G401 (cell line): ENCODE data around the gene CEACAM3. TPM values are rescaled to one million over a fixed set of nuclear protein-coding genes. Genes with fewer than 3 reads are reported as not detected.
"Not testable (repeated sequence)": the region's sequence is repeated elsewhere in the genome, so short reads cannot be mapped to it uniquely, and the experiment has no call there.

Source experiments
- DNase-seq: peaks from one replicate; pipeline ENCODE4 v3.0.0-alpha.2; 2015; ENCODE audit warnings: low spot score
- in situ Hi-C: cut with HindIII; loops from 2 replicates; pipeline ENCODE4 v1.10.0; 2016; ENCODE audit warnings: low sequenced_read_pairs, mixed read lengths
- total RNA-seq: library from RNA; depleted of rRNA; stranded (reverse); fragments of >200 nt; shearing (Covaris generic); gene quantifications from 2 replicates; pipeline ENCODE4 v1.2.3, GENCODE V29; 2014

The CEACAM3 gene
- total RNA-seq, 1 experiment from 2014 or later = not detected

DNA sequence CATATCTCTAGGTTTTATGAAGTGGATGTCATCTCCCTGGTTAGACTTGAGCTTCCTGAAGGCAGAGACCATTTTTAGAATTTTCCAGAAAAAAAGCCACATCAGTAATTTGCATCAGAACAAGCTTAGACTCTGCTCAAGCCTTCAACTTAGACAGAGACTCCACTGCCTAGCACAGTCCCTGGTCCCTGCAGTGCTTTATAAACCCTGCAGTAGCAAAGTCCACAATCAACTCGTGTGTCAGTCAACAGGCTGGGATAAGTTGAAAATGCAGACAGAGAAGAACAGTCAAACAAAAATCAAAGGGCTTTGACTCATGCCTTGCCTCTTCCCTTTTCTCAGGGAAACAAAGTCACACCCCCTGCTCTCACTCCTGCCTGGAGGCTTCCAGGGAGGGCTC is 7.9 kb upstream of the CEACAM3 start:
- in situ Hi-C loops, DNase-seq: not testable (repeated sequence)

DNA sequence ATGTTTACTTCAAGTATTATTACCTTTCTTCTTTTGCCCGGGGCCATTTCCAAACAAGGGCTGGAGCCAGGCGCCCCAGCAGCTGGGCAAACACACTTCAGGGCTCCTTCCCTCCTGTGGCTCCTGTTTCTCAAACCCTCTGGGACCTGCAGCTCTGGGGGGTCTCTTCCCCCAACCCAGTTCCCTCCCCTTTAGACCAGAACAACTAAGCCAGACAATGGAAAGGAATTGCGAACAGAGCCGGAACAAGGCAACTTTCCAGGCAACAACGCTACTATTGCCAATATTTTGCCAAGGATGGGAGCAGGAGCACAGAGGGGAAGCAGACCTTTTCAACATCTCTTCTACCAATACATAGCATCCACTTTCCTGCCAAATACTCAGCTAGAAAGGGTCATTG is 7.3 kb upstream of the CEACAM3 start:
- DNase-seq, in situ Hi-C loops: not testable (repeated sequence)

DNA sequence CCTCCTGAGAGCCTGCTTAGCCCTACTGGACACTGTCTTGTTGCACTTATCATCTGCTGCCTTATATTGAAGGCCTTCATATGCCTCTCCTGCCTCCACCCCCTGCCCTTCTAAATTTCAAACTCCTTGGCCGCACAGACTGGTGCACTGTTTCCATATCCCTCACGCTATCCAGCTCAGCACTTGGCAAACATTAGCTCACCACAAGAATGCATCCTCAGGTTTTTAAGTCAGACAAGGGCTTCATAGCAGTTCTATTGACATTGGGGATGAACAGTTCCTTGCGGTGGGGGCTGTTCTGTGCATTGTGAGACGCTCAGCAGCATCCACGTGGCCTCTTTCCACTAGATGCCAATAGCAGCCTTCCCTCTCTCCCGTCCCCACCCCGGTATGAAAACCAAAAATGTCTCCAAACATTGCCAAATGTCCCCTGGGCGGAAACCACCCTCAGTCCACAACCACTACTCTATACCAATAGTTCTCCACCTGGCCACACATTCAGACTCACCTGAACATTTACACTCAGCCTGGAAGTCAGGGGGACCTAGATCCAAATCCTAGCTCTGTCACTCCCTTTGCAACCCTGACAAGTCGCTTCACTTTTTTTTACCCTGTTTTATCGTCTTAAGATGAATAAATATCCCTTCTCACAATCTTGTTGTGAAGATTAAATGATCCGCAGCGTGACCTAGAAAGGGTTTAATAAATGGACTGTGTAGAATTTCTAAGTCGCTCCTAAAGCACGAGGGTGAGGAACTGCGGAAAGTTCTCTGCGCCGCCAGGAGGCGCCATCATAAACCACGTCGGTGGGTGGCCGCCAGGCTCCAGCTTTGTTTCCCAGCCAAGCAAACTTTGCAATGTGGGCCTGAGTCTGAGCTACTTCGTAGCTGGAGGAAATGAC is 3.6 kb upstream of the CEACAM3 start:
- in situ Hi-C loops = no loop called here
- peak; percentile 15 for DNase-seq

DNA sequence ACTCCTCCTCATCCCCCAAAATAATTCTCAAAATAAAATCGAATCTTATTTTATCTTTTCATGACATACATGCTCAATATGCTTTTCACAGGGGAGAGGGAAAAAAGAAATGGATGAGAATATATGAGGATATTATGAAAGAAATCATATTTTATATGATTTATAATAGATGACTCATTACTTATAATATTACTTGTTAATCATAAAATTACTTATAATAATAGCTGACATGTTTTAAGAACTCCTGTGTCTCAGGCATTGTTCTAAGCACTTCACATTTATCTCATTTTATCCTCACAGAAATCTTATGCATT is 3.0 kb upstream of the CEACAM3 start:
- in situ Hi-C loops = no loop called here

DNA sequence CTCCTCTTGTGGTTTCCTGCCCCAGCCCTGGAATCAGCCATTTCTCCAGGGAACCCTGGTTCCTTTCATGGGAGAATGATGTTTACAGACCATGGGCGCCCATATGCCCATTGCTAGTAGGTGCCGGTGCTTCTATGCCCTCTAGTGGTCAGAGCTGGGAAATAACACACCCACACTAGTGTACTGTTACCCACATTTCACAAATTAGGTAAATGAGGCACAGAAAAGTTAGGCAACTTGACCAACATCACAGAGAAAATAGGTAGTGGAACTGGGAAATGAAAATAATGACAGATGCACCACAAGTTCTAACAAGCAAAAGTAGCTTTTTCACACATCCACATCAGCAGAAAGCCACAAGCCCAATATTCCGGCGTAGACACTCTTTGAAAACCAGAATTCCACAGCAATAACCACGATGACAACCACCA is 1.3 kb upstream of the CEACAM3 start:
- in situ Hi-C loops = no loop called here
- DNase-seq = peak; percentile 25

More for the DNA sequence above, 3.0 kb upstream of the CEACAM3 start:
- no peak for DNase-seq

DNA sequence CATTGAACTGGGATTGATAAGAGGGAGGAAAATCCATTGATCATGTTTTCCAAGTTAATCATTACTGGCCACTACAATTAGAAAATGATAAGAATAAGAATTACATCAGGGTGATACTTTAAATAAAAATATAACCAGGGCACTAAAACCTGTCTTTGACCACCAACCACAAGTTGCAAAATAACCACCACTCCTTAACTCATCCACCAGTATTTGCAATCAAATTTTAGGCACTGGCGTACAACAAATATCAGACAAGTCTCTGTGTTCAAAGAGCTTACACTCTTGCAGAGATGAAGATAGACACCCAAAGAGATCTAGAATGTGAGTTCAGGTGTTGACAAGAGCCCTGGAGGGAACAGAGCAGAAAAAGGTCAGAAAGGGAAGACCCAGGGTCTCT is 514 bp downstream of the CEACAM3 start:
- in situ Hi-C loops = no loop called here
- no peak for DNase-seq

DNA sequence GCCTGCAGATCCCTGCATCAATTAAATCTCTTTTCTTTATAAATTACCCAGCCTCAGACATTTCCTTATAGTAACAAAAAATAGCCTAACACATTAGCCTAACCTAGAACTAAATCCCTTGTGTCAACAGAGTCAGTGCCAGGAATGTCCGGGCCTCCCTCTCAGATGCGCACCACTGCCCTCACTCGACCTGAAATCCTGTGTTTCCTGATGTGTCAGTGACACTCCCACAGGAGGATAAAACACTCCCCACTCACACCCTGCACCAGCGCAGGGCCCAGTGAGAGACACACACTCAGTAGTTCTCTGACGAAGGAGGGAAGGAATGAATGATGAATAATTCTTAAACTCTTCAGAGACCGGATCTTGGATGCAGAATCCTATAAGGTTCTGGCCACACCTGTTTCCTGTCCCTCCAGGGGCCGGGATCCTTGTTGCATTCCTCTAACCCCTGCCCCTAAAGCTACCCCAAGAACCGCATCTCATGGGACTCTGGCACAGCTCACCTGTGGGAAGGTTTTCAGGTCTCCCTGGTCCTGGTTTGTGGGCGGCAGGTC is 3.1 kb downstream of the CEACAM3 start:
- in situ Hi-C loops = no loop called here
- DNase-seq = no peak

DNA sequence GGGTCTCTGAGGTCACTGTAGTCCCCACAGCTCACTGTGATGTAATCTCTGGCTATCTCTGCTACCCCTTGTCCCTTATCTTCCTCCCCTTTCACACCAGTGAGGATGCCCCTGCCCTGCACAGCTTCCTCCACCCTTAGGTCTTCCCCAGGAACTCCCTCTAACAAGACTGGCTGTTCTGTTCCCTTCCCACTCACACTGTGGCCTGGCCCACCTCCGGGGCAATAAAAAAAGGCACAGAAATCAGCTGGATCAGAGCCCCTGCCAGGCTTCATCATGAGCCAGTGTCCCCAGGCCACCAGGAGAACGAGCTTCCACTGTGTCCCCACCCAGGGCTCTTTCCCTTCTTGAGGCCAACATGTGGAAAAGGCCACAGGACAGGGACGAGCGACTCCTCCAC is 4.6 kb downstream of the CEACAM3 start:
- in situ Hi-C loops = no loop called here
- DNase-seq = no peak

DNA sequence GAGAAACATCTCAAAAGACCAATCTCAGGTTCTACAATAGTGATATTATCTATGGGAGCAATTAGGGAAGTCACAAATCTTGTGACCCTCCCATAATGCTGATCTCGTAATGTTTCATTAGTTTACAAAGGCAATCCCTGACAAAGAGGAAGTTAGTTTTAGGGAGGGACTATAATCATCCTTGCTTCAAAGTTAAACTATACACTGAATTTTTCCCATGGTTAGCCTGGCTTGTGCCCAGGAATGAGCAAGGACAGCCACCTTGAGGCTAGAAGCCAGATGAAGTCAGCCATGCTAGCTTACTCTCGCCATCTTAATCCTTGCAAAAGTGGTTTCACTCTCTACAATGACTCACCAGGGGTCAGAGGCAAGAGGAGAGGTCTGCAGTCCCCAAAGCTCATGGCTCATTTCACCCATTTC is 5.4 kb downstream of the CEACAM3 start:
- in situ Hi-C loops = no loop called here
- no peak for DNase-seq

DNA sequence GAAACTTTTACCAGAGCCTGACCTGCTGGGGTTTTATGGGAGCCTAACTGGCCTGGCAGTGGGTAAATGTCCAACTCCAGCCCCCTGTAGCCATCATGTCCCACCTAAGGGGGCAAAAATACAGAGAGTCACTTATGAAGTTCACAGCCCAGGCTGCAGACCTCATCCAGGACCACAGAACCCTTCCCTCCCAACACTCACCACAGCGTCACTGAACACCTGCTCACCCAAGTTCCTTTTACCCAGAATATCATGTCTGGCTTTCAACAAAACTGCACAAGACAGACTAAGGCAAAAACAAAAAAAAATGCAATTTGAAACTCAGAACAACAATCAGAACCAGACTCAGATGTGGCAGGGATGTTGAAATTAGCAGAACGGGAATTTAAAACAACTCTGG is 6.4 kb downstream of the CEACAM3 start:
- no peak for DNase-seq
- in situ Hi-C loops = no loop called here

DNA sequence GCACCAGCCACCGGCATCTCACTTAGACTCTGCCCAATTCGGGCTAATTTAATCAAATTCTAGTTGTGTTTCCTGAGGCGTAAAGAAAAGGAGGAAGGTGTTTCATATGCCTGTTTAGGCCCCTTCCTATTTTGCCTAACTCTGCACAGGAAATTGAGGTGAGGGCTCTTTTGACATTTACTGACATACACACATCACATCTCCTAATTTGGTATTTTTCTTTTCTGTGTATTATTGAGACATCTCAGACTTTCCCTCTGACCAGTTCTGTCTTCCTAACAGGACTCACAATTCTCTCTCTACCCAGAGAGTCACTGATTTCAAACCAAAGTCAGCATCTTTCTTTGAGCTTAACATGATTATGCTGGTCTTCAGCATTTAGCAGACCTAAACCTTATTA is 7.9 kb downstream of the CEACAM3 start:
- in situ Hi-C loops = no loop called here
- DNase-seq = no peak

DNA sequence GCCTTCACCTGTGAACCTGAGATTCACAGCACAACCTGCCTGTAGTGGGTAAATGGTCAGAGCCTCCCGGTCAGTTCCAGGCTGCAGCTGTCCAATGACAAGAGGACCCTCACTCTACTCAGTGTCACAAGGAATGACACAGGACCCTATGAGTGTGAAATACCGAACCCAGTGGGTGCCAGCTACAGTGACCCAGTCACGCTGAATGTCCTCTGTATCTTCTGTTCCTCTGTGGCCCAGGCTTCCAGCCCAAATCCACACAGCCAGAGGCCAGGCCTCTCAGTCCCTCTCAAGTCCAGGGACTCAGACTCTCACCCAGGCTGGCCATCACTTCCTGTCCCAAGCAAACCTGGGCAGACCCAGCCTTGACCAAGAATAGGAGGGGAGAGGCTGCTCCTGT is 10.8 kb downstream of the CEACAM3 start:
- no peak for DNase-seq
- in situ Hi-C loops = no loop called here

DNA sequence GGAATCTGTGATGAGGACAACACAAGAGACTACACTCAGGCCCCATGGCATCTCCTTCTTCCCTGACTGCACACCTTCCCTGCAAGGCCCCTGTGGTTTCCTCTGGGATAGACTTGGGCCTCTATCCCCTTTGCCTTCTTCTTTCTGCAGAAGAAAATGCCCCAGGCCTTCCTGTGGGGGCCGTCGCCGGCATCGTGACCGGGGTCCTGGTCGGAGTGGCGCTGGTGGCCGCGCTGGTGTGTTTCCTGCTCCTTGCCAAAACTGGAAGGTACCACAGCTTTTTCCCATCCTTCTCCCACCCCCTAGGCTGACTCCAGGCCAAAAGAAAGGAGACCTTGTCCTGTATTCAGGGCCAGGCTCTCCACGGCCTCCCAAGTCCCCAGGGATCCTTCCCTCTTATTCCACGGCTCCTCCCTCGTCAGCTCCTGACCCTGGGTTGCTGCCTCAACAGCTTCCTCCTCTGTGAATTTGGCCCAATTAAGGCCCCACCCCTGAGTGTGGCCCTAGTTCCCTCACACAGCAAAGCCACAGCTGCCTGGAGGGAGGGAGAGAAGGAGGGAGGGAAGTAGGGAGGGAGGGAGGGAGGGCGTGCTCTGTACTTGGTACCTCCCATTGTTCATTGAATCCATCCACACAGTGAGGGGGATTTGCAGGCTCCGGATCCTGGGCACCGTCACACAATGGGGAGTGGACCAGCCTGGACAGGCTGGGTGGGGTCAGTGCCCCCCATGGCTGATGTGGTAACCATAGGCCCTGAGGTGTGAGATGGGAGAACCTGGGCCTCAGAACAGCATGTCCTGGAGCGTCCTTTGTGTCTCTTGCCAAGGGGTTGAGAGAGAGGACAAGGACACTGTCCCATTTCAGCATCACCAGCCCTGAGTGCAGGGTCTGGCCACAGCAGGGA is 12.5 kb downstream of the CEACAM3 start:
- no peak for DNase-seq
- in situ Hi-C loops = no loop called here

DNA sequence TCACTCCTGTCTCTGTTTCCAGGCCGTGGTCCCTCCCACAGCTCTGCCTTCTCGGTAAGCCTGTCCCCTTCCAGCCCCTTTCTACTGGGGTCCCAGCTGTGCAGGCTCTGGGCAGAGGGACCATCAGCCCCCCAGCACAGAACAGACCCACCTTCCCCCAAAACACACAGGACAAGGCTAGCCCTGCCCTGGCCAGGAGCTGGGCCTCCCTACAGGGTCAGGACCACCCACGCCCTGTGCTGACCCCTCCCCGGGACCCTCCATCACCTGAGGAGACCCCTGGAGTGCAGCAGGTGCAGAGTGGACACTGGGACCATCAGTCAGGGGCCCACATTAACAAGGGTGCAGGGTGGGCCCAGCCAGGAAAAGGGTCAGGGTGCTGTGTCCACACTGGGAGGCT is 13.9 kb downstream of the CEACAM3 start:
- in situ Hi-C loops = no loop called here

DNA sequence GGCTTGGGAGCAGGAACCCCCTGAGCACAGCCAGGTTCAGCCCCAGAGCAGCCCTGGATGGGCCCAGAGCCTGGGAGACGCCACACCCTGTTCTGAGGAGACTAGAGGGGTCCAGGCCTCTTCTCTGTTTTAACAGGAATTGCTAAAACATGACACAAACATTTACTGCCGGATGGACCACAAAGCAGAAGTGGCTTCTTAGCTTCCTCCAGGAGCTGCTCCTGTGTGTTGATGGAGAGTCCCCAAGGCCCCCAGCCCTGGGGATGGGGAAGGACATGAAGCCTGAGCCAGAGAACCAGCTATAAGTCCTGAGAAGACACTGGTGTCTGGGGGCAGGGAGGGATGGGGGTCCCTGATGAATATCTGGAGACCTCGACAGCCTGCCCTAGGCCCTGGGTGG is 14.6 kb downstream of the CEACAM3 start:
- in situ Hi-C loops = no loop called here
- no peak for DNase-seq

More for the DNA sequence above, 13.9 kb downstream of the CEACAM3 start:
- no peak for DNase-seq

DNA sequence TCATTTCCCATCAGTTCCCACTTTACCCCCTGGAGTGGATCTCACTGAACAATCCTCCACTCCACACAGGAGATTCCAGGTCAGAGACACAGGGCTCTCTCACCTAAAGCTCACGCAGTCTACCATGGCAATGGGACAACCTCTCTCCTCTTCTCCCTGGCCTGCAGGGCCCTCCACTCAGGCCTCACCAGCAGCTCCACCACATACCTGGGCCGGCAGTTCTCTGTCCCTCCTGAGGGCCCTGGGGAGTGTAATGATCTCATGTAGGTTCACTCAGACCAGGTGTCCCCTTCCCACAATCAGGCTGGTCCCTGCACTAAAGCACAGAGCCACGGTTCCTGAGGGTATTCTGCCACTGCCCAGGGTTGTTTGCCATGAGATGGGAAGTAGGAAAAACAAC is 15.6 kb downstream of the CEACAM3 start:
- no peak for DNase-seq
- in situ Hi-C loops = no loop called here

DNA sequence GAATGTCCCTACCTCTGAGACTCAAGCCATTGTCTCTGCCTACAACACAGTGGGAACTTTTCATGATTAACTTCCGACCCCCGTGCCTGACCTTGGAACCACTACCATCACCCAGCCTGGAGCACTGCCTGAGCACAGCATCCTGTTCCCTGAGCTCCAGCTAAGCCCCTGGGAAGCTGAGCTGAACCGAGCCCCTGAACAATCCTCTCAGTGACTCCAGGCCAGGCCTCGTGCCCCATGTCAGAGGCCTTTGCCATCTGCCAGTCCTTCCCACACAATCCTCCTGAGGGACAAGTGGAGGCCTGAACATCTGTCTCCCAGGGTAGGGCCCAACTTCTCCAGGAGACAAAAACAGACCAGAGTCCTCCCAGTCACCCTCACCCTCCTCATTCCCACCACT is 17.5 kb downstream of the CEACAM3 start:
- no peak for DNase-seq
- in situ Hi-C loops = no loop called here

DNA sequence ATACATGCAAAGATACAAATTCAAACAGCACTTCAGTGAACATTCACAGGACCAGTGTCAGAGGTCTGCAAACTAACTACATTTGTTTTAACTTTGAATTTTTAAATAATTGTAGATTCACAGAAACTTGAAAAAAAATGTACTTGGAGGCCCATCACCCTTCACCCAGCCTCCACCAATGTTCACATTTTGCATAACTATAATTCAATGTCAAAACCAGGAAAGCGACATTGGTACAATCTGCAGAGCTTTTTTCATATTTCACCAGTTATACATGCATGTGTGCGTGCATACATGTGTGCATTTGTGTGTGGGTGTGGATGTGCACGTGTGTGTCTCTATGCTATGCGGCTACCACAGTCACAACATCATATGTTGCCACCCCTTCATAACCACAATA is 18.9 kb downstream of the CEACAM3 start:
- no peak for DNase-seq
- in situ Hi-C loops = no loop called here

DNA sequence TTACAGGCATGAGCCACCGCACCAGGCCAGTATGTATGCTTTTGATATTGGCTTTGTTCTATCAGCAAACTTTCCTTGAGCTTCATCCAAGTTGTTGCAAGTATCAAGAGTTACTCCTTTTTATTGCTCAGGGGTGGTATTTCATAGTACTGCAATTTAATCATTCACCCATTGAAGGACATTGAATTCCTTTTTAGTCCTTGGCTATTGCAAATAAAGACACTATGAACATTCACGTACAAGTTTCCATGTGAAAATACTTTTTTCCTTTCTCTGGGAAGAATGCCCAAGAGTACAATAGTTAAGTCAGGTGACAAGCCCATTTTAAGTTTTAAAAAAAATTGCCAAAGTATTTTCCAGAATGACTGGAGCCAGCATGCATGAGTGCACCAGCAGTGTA is 20.4 kb downstream of the CEACAM3 start:
- DNase-seq = no peak
- in situ Hi-C loops = no loop called here
